Measurements from ENCODE around the gene ANO7.
A peak's percentile ranks its signal among the peaks of the same experiment; 100 is the strongest.

The ANO7 gene

GRCh38 chr2:241230435-241230834 is 42.0 kb downstream of the ANO7 start:
- peak; percentile 9 for DNase-seq

- DNase-seq: no peak
Observed at GRCh38 chr2:241232736-241233575, 44.5 kb downstream of the ANO7 start.

GRCh38 chr2:241234066-241234790 is 45.8 kb downstream of the ANO7 start:
- no peak for DNase-seq

GRCh38 chr2:241234962-241235740 is 46.7 kb downstream of the ANO7 start:
- no peak for DNase-seq

GRCh38 chr2:241235859-241236593 is 47.5 kb downstream of the ANO7 start:
- DNase-seq: no peak

- DNase-seq: no peak
Observed at GRCh38 chr2:241237047-241237446, 48.6 kb downstream of the ANO7 start.

GRCh38 chr2:241237949-241238371 is 49.5 kb downstream of the ANO7 start:
- DNase-seq: no peak

GRCh38 chr2:241238693-241239198 is 50.3 kb downstream of the ANO7 start:
- no peak for DNase-seq

- DNase-seq: no peak
Observed at GRCh38 chr2:241239552-241240202, 51.2 kb downstream of the ANO7 start.

- no peak for DNase-seq
Observed at GRCh38 chr2:241240320-241241004, 52.0 kb downstream of the ANO7 start.

- DNase-seq: no peak
Observed at GRCh38 chr2:241241669-241242068, 53.2 kb downstream of the ANO7 start.

- DNase-seq: no peak
Observed at GRCh38 chr2:241242306-241242705, 53.8 kb downstream of the ANO7 start.

- no peak for DNase-seq
Observed at GRCh38 chr2:241244368-241244767, 55.9 kb downstream of the ANO7 start.

- DNase-seq: no peak
Observed at GRCh38 chr2:241248289-241248688, 59.8 kb downstream of the ANO7 start.

GRCh38 chr2:241248897-241249296 is 60.4 kb downstream of the ANO7 start:
- DNase-seq: no peak

GRCh38 chr2:241249654-241250053 is 61.2 kb downstream of the ANO7 start:
- no peak for DNase-seq

- no peak for DNase-seq
Observed at GRCh38 chr2:241252778-241253475, 64.5 kb downstream of the ANO7 start.

- DNase-seq: no peak
Observed at GRCh38 chr2:241254904-241255351, 66.5 kb downstream of the ANO7 start.

- no peak for DNase-seq
Observed at GRCh38 chr2:241255542-241256167, 67.2 kb downstream of the ANO7 start.

- no peak for DNase-seq
Observed at GRCh38 chr2:241256168-241256545, 67.7 kb downstream of the ANO7 start.

Data from right hindlimb (tissue), 1 donor.